H9 (cell line): ENCODE results near the gene CD247. TPM values are rescaled to one million over a fixed set of nuclear protein-coding genes. Genes with fewer than 3 reads are reported as not detected.

Experiments used
- DNase-seq: peaks from one replicate; pipeline ENCODE4 v3.0.0-alpha.2; 2017
- H2AFZ ChIP-seq: one replicate; pipeline ENCODE4 v1.6.1; 2013; ENCODE audit warnings: mild to moderate bottlenecking, low read length, control low read depth, moderate library complexity
- H2AK5ac ChIP-seq: 2 replicates; pipeline ENCODE4 v1.6.1; 2013; ENCODE audit warnings: low read length, control low read depth, mixed read lengths; ENCODE audit not compliant: insufficient read length
- H2BK120ac ChIP-seq: one replicate; pipeline ENCODE4 v1.6.1; 2013; ENCODE audit warnings: low read depth, mild to moderate bottlenecking, low read length, control low read depth, inconsistent platforms; ENCODE audit not compliant: poor library complexity, severe bottlenecking
- H2BK12ac ChIP-seq: 2 replicates; pipeline ENCODE4 v1.6.1; 2013; ENCODE audit warnings: low read length, control low read depth, mixed read lengths, low read depth; ENCODE audit not compliant: insufficient read length
- H2BK15ac ChIP-seq: 2 replicates; pipeline ENCODE4 v1.6.1; 2013; ENCODE audit warnings: low read depth, low read length, control low read depth
- H2BK20ac ChIP-seq: one replicate; pipeline ENCODE4 v1.6.1; 2013; ENCODE audit warnings: low read depth, mild to moderate bottlenecking, low read length, control low read depth, inconsistent platforms; ENCODE audit not compliant: poor library complexity, severe bottlenecking
- H2BK5ac ChIP-seq: 2 replicates; pipeline ENCODE4 v1.6.1; 2013; ENCODE audit warnings: low read length, control low read depth, mixed read lengths; ENCODE audit not compliant: insufficient read length
- H3K14ac ChIP-seq: 2 replicates; pipeline ENCODE4 v1.6.1; 2013; ENCODE audit warnings: low read length, control low read depth; ENCODE audit not compliant: insufficient read depth
- H3K18ac ChIP-seq: 2 replicates; pipeline ENCODE4 v1.6.1; 2013; ENCODE audit warnings: low read depth, mild to moderate bottlenecking, mixed read lengths, low read length, control low read depth; ENCODE audit not compliant: insufficient read length
- H3K23ac ChIP-seq: 2 replicates; pipeline ENCODE4 v1.6.1; 2013; ENCODE audit warnings: low read length, control low read depth, mixed read lengths, low read depth; ENCODE audit not compliant: insufficient read length
- H3K23me2 ChIP-seq: 2 replicates; pipeline ENCODE4 v1.6.1; 2013; ENCODE audit warnings: low read depth, mild to moderate bottlenecking, mixed read lengths, low read length, control low read depth; ENCODE audit not compliant: insufficient read length, poor library complexity, severe bottlenecking
- H3K27ac ChIP-seq: 2 replicates; pipeline ENCODE4 v1.5.1; 2013; ENCODE audit warnings: low read length, control low read depth, mixed read lengths, low read depth; ENCODE audit not compliant: insufficient read length
- H3K27me3 ChIP-seq: 2 replicates; pipeline ENCODE4 v1.6.1; 2013; ENCODE audit warnings: low read length, control low read depth, inconsistent platforms; ENCODE audit not compliant: insufficient read depth
- H3K4ac ChIP-seq: 2 replicates; pipeline ENCODE4 v1.6.1; 2013; ENCODE audit warnings: low read depth, mild to moderate bottlenecking, control low read depth, inconsistent platforms, low read length, moderate library complexity
- H3K4me1 ChIP-seq: 2 replicates; pipeline ENCODE4 v1.6.1; 2013; ENCODE audit warnings: low read length, control low read depth, inconsistent platforms; ENCODE audit not compliant: insufficient read depth
- H3K4me2 ChIP-seq: 2 replicates; pipeline ENCODE4 v1.6.1; 2013; ENCODE audit warnings: low read length, control low read depth, mixed read lengths; ENCODE audit not compliant: insufficient read length, insufficient read depth
- H3K56ac ChIP-seq: 2 replicates; pipeline ENCODE4 v1.6.1; 2013; ENCODE audit warnings: low read depth, mild to moderate bottlenecking, mixed read lengths, low read length, control low read depth; ENCODE audit not compliant: insufficient read length
- H3K79me1 ChIP-seq: 2 replicates; pipeline ENCODE4 v1.6.1; 2013; ENCODE audit warnings: low read depth, mild to moderate bottlenecking, moderate library complexity, low read length, control low read depth, inconsistent platforms; ENCODE audit not compliant: insufficient read depth, poor library complexity, severe bottlenecking
- H3K79me2 ChIP-seq: 2 replicates; pipeline ENCODE4 v1.6.1; 2013; ENCODE audit warnings: low read length, control low read depth, inconsistent platforms; ENCODE audit not compliant: insufficient read depth
- H3K9ac ChIP-seq: 2 replicates; pipeline ENCODE4 v1.6.1; 2013; ENCODE audit warnings: low read length, control low read depth, mixed read lengths; ENCODE audit not compliant: insufficient read length; ENCODE audit errors: extremely low read depth
- H3K9me3 ChIP-seq: one replicate; pipeline ENCODE4 v1.6.1; 2013; ENCODE audit warnings: low read depth, low read length, inconsistent platforms; ENCODE audit not compliant: control insufficient read depth
- H3T11ph ChIP-seq: one replicate; pipeline ENCODE4 v1.6.1; 2013; ENCODE audit warnings: mild to moderate bottlenecking, low read length, control low read depth, inconsistent platforms
- H4K20me1 ChIP-seq: one replicate; pipeline ENCODE4 v1.6.1; 2013; ENCODE audit not compliant: control insufficient read depth, insufficient read length, insufficient read depth
- H4K5ac ChIP-seq: 2 replicates; pipeline ENCODE4 v1.6.1; 2013; ENCODE audit warnings: low read depth, mild to moderate bottlenecking, mixed read lengths, low read length, control low read depth; ENCODE audit not compliant: insufficient read length
- H4K8ac ChIP-seq: replicated peaks from 2 replicates; pipeline ENCODE4 v1.6.1; 2013; ENCODE audit warnings: low read length, control low read depth, mixed read lengths, low read depth; ENCODE audit not compliant: insufficient read length
- H4K91ac ChIP-seq: 2 replicates; pipeline ENCODE4 v1.6.1; 2013; ENCODE audit warnings: low read depth, mild to moderate bottlenecking, moderate library complexity, mixed read lengths, low read length, control low read depth; ENCODE audit not compliant: insufficient read length
- H3K27ac Mint-ChIP-seq, 3 experiments: 2 replicates in 2 of 3; 3 replicates in 1 of 3; pipeline ENCODE4 v1.8.0; 2020 to 2021; ENCODE audit warnings: mixed read lengths in 3 of 3, mild to moderate bottlenecking in 1 of 3, moderate library complexity in 1 of 3
- H3K27me3 Mint-ChIP-seq: 2 replicates; pipeline ENCODE4 v1.8.0; 2021; ENCODE audit warnings: low read depth, mild to moderate bottlenecking, moderate library complexity, mixed read lengths
- H3K36me3 Mint-ChIP-seq, 3 experiments: 2 replicates in 2 of 3; 3 replicates in 1 of 3; pipeline ENCODE4 v1.8.0; 2020 to 2021; ENCODE audit warnings: low read depth in 3 of 3, mixed read lengths in 3 of 3; ENCODE audit not compliant: insufficient read depth in 1 of 3
- H3K4me1 Mint-ChIP-seq, 2 experiments: 2 replicates each; pipeline ENCODE4 v1.8.0; 2020; ENCODE audit warnings: mixed read lengths in 2 of 2
- H3K4me3 Mint-ChIP-seq, 2 experiments: 2 replicates in 1 of 2; 3 replicates in 1 of 2; pipeline ENCODE4 v1.8.0; 2020 to 2021; ENCODE audit warnings: mild to moderate bottlenecking in 2 of 2, mixed read lengths in 2 of 2, moderate library complexity in 1 of 2
- H3K9me3 Mint-ChIP-seq, 2 experiments: 2 replicates in 1 of 2; 3 replicates in 1 of 2; pipeline ENCODE4 v1.8.0; 2020; ENCODE audit warnings: mild to moderate bottlenecking in 2 of 2, mixed read lengths in 2 of 2, moderate library complexity in 1 of 2
- CTCF ChIP-seq: fragments of 200-600 bp; sonication (generic); conservative IDR thresholded peaks from 3 replicates; pipeline ENCODE4 v1.8.0; 2021; ENCODE audit warnings: antibody characterized with exemption, mild to moderate bottlenecking
- WGBS: extraction: QIAGEN DNeasy Blood & Tissue Kit; methylation state at CpG from one replicate; pipeline ENCODE4 v1.1.7; 2013; ENCODE audit warnings: missing lambda C conversion rate, low lambda C conversion rate, mixed read lengths; ENCODE audit not compliant: insufficient read length; ENCODE audit errors: extremely low coverage; 5-methylcytosine and 5-hydroxymethylcytosine counted together
- total RNA-seq: library from RNA; stranded (reverse); gene quantifications from 2 replicates; pipeline ENCODE4 v1.2.1, GENCODE V29; 2021

CD247 gene
- total RNA-seq, 1 experiment from 2014 or later: 1.2 TPM

DNA sequence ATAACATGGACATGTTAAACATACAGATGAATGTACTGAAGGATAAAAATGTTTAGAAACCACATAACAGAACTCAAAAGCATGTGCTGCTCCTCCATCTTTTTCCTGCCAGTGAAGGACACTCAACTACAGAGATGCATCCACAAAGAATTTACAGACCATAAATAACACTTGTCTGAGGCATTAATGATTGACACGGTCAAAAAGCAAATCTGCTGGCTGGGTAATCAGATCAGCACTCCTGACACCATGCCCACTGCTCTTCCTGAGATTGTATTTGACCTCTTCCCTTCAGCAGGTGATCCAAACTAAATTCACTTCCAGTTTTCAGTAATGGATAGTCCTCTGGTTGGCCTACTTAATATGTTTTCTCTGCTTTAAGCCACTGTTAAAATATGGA lies 28.6 kb upstream of the CD247 start:
- H3K9me3 ChIP-seq: no peaks in the 10 kb centered on the region
- no peak overlapping the region for H3T11ph ChIP-seq
- no peak overlapping the region for H3K4me2 ChIP-seq
- Mint-ChIP-seq H3K4me1 (peaks cover 3 to 10% of the 10 kb centered on the region in 2 experiments; a peak in 3 of 4 replicates), H3K27ac (no peak overlapping the region; a peak in 1 of 7 replicates), H3K27me3 (no peaks in the 10 kb centered on the region), H3K36me3 (peaks cover 7 to 15% (median 12%) of the 10 kb centered on the region in 3 experiments; a peak in 6 of 7 replicates), H3K4me3 (no peak overlapping the region), H3K9me3 (no peaks in the 10 kb centered on the region)
- H4K20me1 ChIP-seq: no peaks in the 10 kb centered on the region
- H4K91ac ChIP-seq: no peak overlapping the region
- no peaks in the 10 kb centered on the region for H3K4me1 ChIP-seq
- no peak overlapping the region for H3K18ac ChIP-seq
- no peak overlapping the region for H2BK5ac ChIP-seq
- no peak overlapping the region for H2BK120ac ChIP-seq
- no peak overlapping the region for H2AK5ac ChIP-seq
- no peak overlapping the region for H4K5ac ChIP-seq
- DNase-seq: no peak
- no peaks in the 10 kb centered on the region for H3K79me2 ChIP-seq
- no peak overlapping the region for H2AFZ ChIP-seq
- H3K14ac ChIP-seq: no peak overlapping the region
- H3K4ac ChIP-seq: no peak overlapping the region
- H3K79me1 ChIP-seq: no peaks in the 10 kb centered on the region
- no peak for TF ChIP-seq CTCF
- no peak overlapping the region for H4K8ac ChIP-seq
- no peak overlapping the region for H2BK15ac ChIP-seq
- no peak overlapping the region for H3K56ac ChIP-seq
- no peaks in the 10 kb centered on the region for H3K23me2 ChIP-seq
- H3K23ac ChIP-seq: no peak overlapping the region
- no peak overlapping the region for H2BK20ac ChIP-seq
- no peak overlapping the region for H3K9ac ChIP-seq
- no peaks in the 10 kb centered on the region for H3K27me3 ChIP-seq
- H2BK12ac ChIP-seq: no peak overlapping the region
- H3K27ac ChIP-seq: no peak overlapping the region
- WGBS: no CpG with 5 or more reads among the region's 1 CpG
